UCSD-AML1 (cell line): Measurements from ENCODE around the gene COL4A2.

Source experiments
- DNase-seq: peaks from one replicate; lab custom pipeline; 2025; ENCODE audit not compliant: unreplicated experiment; lab: John Stamatoyannopoulos, UW

Gene COL4A2

DNA sequence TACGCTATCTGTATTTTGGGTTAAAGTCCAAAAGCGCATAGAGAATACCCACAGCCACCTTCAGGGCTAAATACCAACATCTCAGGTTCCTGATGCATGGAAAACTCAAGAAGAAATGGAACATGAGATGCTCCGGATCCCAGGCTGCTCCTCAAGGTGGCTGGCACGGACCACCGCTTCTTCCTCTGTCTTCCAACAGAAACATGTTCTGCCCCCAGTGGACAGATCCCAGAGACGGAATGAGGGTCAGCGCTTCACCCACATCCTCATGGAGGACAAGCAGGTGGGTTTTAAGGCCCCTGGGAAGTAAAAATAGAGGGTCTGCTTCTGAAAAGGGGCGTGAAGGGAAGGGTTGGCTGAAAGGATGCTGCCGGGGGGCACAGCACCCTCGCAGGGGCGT is 17.4 kb upstream of the COL4A2 start:
- DNase-seq, result no peak

DNA sequence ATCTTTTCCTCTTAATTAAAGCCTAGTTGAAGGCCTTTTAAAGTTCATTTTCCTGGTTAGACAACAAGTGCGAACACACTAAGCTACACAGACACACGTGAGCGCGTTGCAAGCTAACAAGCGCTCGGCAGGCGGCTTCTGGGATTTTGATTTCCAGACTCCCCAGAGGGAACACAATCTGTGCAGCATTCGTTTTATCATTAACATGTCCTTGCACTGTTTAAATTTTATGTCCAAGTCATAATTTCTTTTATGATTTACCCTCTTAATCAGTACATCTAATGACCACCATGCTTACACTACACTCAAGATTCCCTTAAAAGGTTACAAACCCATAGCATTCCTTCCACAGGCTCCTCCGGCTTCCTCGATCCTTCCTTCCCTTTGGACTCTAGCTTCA is 16.9 kb upstream of the COL4A2 start:
- no peak for DNase-seq

DNA sequence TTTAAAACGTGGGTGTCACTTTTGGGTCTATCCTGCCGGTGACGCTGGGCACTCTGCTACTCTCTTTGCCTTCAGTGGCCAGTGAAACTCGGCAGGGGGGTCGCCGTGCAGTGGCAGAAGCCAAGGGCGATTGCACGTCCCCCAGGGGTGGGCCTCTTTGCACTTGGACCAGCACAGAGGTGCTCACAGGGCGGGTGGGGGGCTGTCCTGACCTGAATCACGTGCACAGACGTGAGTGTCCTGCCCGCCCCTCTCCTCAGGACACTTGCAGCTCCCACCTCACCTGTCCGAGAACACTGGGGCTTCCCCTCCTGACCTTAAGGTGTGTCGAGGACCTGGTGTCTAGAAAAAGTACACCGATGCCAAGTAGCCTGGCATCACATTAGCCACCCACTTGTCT is 16.3 kb upstream of the COL4A2 start:
- DNase-seq, result no peak

DNA sequence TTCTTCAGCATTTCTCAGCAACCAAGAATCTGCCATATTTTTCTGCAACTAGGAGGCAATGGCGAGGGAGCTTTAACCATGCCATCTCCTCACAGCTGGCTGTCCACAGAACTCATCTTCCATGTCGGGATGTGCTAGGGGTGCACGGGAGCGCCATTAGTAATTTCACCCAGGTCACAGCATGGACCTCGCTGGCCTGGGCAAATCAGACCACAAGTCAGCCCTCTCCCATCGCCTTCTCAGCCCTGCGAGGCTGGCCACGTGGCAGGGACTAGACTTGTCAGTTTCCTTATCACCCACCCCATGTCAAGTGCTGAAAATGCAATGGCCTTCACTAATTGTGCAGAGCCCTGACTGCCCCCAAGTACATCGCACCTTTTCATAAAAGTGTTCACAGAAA is 15.8 kb upstream of the COL4A2 start:
- DNase-seq, result no peak

DNA sequence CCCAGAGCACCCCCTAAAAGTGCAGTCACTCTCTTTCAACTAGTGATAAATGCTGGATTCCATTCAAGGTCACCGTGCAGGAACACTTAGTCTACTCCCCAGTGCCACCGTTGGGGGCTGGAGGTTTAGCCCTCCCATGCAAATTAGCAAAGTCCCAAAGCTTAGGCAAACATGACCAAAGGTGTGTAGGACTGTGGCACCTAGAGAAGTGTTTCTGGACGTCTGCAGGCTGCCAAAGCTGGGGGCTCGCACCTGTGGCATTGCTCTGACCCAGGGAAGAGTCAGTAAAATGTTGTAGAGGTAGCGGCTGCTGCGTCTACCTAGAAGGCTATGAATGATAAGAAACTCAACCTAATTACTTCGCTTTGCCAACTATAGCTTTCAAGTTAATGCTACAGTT is 14.0 kb upstream of the COL4A2 start:
- DNase-seq, result no peak

DNA sequence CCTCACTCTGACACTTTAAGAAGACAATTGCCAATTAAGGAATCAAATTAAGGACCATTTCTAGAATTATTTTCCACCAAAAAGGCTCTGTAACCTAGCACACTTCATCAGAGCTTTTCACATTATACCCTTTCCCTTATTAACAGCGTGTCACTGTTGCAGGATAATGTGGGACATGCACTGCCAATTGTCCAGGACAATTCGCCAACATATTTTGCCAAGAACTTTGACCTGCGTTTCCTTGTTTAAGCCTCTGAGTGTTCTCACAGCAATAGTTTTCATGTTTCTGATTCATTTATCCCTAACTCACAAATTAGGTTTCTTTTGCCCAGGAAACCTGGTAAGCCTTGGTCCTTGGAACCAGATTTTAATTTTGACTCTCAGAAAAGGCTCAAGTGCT is 13.4 kb upstream of the COL4A2 start:
- DNase-seq, result no peak

DNA sequence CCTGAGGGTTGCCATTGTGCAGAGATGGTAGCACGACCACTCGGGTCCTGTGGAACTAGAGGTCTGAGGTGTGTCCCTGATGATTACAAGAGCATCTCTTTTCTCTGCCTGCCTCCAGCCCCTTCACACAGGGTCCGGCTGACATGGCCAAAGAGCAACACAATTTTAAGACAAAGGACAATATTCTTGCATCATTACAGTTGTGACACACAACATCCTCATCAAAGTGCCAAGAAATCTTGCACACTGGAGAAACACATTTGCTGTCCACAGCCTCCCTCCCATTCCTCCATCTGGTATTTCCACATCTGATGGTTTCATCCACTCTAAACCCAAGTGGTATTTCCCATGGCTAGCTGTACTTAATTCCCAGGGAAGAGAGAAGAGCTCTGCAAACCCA is 12.9 kb upstream of the COL4A2 start:
- no peak for DNase-seq

DNA sequence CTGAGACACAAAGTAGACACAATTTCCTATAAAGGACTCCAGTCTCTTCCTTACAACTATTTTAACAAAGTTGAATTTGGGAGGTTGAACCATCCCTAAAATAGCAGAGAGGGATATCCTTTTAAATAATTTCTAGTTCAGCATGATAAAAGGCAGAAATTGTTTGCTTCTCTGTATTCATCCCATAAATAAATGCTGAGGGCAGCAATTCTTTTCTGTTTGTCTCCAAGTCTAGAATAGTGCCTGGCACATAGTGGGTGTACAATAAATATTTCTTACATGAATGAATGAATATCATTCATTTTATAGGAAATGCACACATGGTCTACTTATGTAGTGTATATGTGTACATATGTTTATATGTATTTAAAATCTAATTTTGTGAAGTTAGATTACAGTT is 12.5 kb upstream of the COL4A2 start:
- no peak for DNase-seq

DNA sequence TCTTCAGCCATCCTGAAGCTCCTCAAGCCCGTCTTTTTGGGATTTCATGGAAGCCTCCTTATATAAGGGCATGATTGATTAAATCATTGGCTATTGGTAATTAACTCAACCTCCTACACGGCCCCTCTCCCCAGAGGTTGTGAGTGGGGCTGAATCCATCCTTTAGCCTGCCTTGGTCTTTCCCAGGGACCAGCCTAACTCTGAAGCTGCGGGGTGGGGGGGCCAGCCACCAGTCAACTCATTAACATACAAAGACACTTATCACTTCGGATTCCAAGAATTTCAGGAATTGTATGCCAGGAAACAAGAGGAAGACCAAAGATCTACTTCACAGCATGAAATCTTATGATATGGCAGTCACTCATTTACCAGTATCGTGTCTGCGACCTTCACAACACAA is 10.1 kb upstream of the COL4A2 start:
- no peak for DNase-seq

DNA sequence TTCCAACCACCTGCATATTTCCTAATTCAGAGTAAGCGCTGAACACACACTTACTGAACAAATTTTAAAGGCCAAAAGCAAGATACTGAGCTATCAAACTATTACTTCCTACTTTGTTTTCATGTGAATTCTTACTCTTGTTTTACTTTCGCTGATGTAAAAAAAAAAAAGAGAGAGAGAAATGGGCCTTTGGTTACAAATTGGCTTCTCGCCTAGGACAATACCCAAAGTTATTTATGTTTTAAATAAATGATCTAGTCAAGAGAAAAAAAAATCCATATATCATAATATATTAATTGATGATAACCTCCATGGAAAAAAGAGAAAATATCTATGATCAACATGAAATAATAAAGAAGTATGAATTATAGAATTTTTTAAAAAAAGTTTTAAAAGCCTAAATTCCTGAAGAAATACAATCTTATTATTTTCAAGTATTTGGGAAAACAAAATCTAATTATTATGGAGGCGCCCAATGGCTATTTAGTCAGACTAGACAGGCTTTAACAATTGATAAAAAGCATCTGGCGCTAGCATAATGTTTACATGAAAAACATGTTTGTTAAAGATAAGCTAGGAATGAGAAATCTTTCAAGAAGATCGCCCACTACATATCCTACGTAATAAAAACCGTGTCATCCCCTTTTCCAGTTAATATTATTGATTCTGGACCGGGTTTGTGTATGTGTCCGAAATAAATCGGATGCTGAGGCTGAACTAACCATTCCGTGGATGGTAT is 9.1 kb upstream of the COL4A2 start:
- DNase-seq, result no peak

DNA sequence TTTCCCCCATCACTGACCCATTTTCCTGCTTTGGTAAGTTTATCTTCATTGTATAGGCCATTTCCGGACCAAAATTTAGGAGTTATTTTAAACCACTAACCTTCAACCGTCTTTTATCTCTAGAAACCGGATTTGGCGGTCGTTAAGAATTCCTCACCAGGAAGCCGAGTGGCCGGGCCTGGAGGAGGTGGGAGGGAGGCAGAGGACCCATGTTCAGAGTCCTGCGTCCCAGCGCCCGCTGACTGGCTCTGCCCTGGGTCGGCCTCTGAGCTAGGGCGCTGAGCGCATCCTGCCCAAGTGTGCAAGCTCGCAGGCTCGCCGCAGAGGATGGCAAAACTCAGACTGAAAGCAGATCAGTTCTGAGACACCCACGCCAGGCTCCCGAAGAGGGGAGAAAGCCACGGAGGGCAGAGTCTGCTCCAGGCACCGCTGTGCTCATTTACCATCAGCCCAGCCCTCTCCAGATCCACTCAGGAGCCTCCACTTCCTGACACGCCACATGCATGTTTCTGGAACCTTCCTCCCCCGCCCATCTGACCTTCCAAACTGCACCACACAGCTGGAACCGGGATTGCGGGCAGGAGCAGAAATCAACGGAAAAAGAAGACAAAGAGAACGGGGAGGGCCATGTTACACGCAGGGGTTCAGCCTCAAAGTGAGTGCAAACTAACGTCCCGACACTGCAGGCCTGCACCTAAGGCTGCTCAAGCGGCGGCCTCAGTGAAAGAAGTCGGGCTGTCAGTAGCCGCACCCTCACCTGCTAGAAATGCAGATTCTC is 8.4 kb upstream of the COL4A2 start:
- peak; percentile 54 for DNase-seq

DNA sequence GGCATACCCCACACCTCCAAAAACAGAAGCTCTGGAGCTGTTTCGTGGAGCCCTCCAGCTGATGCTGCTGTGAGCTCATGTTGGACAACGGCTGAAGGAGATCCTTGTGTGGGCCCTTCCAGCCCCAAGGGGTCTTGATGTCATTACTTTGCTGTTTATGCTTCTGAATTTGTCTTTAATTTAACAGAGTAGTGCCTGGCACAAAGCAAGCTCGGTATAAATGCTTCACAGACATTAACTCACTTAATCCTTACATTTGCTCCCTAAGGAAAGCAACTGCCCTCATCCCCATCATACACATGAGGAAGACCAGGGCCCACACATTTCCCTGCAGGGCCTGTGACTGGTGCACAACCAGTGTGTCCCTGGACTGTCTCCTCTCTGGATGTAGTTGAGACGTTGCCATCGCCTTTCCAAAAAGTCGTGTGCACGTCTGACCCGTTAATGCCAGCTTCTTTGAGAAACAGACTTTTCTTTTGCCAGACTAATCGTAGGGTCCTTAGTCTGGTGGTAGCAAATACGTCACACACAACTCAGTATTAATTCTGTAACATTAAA is 7.7 kb upstream of the COL4A2 start:
- no peak for DNase-seq

DNA sequence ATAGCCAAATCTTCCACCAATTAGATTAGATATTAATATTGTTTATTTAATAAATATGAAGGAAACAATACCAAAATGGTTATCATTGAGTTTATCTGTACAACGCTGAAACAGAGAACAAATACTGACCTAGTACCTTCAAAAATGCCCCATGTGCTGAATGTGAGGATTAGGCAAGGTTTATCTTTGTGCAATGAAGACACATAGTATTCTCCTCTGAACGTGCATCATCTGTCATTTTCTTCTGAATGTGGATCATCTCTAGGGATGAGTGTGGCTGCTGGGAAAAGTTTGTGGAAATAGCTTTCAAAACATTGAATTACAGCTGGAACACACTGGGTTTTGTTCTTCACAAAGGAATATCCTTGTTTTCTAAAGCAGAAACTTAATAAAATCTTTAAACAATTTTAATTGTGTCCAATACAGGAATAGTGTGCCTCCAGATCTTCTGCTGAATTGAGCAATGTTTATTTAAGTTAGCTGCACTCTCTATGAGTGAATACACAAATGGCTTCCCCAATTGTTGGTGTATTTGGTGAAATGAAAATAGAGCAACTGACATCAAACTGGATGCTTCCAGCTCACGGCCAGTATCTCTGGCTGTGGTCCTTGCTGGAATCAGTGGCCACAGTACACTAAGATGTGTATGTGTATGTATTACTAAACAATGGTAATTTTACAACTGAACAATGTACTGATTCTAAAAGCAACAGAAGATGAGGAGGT is 6.8 kb upstream of the COL4A2 start:
- DNase-seq, result no peak

DNA sequence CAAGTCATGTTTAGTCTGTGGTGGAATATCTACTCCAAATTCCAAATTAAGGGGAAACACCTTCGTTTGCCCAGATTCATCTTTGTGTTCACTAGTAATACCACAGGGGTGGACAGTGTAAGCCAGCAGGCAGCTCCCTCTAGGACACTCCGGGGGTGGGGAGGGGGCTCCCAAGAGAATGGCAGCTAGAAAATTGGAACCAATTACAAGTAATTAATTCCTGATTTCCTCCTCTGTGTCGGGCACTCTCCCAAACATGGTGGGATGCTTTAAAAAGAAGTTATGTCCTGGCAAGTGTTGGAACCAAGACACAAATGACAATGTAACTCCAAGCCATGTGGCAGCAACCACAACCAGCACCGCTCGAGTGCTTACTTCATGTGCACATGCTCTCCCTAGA is 6.0 kb upstream of the COL4A2 start:
- no peak for DNase-seq

DNA sequence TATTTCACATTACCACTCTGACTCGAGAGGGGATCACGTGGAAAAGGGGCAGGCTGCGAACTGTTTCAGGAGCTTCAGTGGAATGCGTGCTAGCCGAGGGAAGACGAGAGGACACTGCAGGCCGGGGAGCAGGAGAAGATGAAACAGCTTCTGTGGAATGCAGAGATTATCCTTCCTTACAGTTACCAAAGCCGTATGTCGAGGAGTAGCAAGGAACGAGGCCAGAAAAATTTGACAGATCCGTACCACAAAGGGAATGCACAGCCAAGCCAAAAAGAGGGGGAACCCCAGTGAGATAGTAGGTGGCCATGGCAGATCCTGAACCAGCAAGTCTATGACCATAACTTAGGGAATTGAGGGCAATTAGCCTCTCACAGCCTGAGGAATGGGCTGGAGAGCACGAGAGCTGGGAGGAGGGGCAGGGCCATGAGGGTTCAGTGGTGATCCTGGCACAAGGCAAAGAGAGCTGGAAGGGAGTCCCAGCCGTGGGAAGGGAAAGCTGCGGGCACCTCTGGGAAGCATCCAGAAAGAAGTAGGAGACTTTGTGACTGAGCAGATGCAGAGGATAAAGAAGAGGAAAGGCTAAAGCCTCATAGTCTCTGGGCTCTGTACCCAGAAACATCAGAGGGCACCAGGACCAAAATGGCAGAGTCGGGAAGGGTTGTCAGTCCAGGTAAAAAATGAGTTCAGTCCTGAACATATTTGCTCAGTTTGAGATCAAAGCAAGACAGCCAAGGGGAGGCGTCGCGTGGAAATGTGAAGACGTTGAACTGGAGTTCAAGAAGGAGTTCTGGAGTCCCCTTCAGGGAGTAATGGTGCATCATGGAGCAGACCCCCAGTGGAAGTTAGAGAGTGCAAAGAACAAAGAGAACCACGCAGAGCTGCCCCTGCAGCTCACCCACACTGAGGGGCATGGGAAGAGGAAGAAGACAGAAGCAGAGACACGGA is 5.2 kb upstream of the COL4A2 start:
- no peak for DNase-seq

DNA sequence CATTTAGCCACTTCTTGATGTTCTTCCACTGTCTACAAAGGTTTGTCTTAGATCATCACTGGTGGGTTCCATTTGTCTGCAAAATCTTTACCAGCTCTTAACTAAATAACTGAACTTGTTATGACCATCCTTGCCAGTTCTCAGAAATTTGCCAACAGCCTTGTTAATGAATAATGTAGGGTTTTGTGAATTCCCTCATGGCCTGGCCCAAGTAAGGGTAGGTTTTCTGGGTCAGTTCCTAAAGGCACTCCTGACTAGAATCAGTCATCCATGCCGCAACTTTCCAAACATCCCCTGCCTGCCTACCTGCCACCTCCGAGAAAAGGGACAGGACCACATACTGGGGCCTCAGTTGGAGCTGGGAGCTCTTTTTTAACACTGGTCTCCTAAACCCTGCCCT is 4.1 kb upstream of the COL4A2 start:
- no peak for DNase-seq

DNA sequence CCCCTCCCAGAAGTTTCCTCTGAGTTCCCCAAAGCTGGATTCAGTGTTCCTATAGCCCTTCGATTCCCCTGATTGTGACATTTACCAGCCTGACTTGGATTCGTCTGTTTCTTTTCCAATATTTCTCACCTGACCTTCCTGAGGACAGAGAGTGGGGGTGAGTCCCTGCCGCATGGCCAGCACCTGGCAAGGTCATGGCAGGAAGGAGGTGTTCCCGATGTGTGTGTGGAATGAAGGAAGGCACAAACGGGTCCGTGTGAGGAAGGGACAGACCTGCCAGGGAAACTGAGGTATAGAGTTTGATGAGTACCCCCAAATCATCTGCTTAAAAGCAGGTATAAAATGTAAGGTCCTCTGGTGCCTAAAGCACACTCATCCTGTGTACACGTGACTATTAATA is 3.4 kb upstream of the COL4A2 start:
- no peak for DNase-seq

DNA sequence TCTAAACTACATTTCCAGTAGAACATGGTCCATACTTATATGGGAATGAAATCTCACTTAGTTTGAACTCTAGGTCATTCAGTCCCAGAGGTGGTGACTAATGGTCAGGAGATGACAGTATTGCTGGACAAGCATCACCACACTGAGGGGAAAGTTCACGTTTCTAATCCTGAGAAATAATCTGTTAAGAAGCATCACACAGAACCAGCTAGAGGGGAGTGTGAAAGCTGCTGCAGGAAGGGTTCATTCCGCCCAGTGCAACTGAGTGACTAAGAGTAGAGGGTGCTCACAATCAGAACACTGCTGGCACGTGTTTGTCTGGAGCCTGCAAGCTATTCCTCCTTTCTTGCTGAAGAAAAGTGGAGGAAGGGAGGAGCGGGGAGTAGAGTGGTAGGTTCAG is 2.8 kb upstream of the COL4A2 start:
- DNase-seq, result no peak

DNA sequence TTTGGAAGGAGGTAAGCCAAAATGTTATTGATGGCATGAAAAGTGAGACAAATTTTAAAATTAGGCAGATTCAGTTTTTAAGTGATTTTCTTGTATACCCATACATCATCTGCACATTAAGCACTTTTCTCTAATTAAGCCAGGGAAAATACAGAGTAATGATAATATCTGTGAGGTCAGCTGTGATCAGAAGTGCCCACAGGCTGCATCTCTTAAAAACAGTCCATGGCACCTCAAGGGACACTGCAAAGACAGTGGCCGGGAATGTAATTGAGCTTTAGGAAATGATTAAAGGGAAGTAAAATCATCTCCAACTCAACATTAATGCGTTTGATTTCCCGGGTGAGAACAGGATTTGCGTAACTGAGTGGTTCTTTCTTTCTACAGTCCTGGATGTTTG is 2.1 kb upstream of the COL4A2 start:
- no peak for DNase-seq

DNA sequence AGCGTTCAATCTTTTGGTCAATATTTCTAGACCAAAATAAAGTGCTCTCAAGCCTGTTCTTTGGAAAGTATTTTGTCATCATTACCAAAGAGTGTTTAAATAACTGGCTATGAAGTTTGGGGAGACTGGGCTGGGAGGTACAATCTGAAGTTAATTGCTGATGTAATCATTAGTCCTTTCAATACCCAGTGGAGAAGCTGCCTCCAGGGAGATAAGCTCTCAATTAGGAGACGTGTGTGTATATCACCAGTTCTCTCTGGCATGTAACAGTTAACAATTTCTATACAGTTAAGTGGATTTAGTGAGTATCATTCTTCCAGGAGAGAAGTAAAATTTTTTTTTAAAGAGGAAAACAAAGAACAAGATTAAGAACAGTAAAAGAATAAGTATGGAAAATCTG is 1.5 kb upstream of the COL4A2 start:
- DNase-seq, result no peak

DNA sequence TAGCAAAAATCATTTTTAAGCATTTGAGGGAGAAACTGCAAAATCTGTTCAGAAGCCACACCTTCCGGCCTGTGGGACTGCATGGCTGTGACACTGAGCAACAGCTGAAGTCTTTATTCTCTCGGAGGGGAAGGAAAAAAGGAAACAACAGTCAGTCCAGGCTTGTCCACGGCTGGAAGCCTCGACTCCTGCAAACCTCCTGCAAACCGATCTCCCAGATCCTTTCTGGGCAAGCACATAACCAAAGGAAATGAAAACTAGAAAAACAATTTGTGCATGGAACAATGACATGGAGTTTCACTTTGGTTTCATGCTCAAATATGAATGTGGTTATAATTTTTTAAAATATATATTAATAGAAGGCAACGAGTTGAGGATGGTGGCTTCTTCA is 1.1 kb upstream of the COL4A2 start:
- no peak for DNase-seq
